Mucosa of gallbladder (tissue), 1 donor: ENCODE measurements around the gene LRRC9. TPM values are rescaled to one million over a fixed set of nuclear protein-coding genes. Genes with fewer than 3 reads are reported as not detected.
"Not testable (repeated sequence)": the region's sequence is repeated elsewhere in the genome, so short reads cannot be mapped to it uniquely, and the experiment has no call there.

Source experiments
- DNase-seq: peaks from one replicate; pipeline ENCODE4 v3.0.0-alpha.2; 2020; ENCODE audit warnings: low spot score
- total RNA-seq: library from RNA; stranded (reverse); gene quantifications from one replicate; pipeline ENCODE4 v1.2.1, GENCODE V29; 2021
- donor health status: DM: no; HTN: no; CAD: no.

Gene LRRC9
- total RNA-seq, 1 donor from 2014 or later, result 0.37 TPM

GRCh38 chr14:59957890-59958289 is 37.9 kb downstream of the LRRC9 start:
- DNase-seq, result not testable (repeated sequence)

DNA sequence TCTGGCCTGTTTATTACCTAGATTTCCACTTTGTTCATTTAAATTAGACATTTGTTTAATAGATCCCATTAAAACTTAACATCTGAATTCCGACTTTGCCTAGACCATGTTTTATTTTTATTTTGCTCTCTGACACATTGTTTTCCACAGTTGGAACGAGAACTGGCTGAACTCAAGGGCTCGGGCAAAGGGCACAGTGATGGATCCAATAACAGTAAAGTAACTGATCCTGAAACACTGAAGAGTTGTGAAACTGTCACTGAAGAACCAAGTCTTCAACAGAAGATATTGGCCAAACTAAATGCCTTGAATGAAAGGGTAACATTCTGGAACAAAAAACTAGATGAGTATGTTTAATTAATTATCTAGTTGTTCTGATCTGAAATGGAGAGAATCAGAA is 39.7 kb downstream of the LRRC9 start:
- no peak for DNase-seq

DNA sequence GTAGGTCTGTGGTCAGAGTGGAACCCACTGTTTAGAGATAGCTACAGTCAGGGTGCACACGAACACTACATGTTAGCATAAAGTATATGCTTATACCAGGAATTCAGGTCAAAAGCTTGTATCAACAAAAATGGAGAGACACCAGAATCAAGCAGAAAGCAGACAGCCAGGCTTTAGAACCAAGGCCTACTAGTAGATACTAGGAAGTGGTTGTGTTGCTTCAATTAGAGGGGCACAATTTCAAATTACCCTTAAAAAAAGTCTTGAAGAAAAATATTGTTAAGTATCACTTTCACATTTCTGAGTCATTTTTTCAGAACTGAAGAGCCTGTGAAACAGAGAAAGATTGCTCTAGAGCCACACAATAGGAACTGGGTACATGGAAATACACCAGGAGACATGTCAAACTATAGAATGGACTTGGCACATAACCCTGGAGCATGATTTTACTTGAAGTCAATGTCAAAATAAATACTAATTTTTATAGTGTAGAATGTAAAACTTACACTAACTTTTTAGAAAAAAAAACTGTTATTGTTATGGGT is 41.6 kb downstream of the LRRC9 start:
- no peak for DNase-seq

- no peak for DNase-seq
These were observed 44.5 kb downstream of the LRRC9 start for GRCh38 chr14:59964251-59965007.

- no peak for DNase-seq
These were observed 49.4 kb downstream of the LRRC9 start for GRCh38 chr14:59969319-59969718.

DNA sequence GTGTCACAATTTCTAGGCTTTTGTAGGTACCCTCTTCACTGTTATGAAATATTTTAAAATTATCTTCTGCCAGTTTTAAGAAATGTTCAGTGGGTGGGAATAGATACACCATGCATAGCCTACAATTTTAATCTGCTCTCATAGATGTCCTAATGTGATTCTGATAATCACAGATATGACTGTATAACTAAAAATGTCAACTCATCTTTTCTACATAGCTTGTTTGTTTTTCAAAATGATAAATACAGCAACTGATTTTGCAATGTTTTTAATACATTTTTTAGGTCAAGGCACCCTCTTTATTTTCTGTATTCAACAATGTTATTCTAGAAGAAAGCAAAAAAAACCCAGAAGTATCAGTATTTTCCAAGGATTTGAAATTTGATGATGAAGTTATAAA is 61.6 kb downstream of the LRRC9 start:
- no peak for DNase-seq

DNA sequence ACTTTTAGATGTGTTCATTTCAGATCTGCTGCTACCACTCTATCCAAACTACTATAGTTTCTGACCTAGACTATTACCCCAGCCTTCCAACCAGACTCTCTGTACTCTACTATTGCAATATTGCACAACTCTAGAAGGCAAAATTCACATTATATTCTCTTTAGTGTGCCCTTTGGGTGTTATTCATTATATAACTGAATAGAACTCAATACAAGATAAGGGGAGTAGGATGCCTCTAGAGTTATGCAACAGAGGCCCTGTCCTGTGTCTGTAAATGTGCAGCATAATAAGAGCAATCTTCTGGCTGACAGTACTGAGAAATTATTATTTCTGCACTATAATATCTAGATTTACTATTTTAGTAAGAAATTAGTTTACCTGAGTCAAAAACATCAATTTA is 63.1 kb downstream of the LRRC9 start:
- no peak for DNase-seq

DNA sequence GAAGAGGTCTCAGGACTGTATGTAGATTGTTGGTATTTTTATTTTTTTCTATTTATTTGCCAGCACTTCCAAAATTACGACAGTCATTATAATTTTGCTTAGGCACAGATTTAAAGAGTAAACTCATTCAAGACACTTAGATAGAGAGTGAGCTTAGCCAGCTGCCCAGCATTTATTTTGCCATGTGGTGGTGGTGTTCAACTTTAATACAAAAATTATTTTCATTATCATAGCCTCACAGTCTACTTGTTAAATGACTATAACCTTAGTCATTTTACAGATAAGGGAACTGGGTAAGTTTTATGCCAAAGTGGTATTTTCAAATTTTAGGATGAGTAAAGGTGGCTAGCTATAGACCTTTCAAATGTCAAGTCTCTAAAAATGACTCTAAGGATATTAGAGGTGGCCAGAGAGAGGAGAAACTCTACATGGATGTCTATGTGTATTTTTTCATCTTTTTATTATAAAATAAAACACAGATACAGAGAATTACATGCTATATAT is 66.7 kb downstream of the LRRC9 start:
- DNase-seq, result no peak

GRCh38 chr14:59997449-59997848 is 77.5 kb downstream of the LRRC9 start:
- DNase-seq, result no peak

- no peak for DNase-seq
These were observed 78.0 kb downstream of the LRRC9 start for GRCh38 chr14:59997966-59998365.

DNA sequence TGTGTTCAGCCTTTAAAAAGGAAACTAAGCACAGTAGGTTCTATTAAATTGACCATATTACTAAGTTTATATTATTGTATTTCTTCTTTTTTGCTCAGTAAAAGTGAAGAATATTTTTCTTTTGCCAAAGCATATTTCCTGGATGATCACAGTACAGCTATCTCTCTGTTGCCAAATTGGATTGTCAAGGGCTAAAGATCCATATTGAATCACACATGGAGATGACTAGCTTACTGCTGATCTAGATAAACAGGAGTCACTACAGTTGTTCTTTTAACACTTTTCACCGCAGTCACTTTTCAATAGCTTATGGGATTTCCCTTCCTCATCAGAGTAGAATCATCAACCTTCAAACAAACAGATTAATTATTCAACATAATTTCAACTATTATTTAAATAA is 78.6 kb downstream of the LRRC9 start:
- DNase-seq, result no peak

- peak; percentile 66 for DNase-seq
These were observed 83.0 kb downstream of the LRRC9 start for GRCh38 chr14:60002819-60003492.

DNA sequence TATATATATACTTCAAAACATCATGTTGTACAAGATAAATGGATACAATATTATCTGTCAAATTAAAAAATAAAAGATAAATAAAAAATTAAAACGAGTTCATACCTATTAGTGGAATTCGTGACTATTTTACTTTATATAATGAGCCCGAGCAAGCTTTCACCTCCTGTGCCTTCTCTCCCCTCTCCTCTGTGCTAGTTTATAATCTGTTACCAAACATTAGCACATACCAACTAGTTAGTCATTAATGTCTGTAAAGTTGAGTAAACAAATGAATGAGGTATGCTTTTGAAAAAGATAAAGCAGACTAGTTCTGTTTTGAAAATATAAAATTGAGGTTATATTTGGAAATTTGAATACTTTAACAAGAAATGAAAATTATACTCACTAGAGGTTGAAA is 84.0 kb downstream of the LRRC9 start:
- no peak for DNase-seq

DNA sequence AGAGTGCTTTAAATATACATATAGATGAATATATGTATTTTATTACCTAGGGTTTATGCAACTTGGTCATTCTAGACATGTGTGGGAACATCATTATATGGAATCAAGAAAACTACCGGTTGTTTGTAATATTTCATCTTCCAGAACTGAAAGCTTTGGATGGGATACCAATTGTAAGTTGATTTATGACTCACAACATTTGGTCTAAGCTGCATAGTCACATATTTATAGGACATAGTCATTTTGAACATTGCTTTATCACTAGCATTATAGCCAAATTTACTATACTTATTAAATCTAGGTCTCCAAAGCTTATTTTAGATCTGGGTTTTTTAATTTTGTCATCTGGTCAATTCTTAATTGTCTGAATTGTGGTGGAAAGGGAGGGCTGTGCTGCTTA is 88.1 kb downstream of the LRRC9 start:
- DNase-seq, result no peak

DNA sequence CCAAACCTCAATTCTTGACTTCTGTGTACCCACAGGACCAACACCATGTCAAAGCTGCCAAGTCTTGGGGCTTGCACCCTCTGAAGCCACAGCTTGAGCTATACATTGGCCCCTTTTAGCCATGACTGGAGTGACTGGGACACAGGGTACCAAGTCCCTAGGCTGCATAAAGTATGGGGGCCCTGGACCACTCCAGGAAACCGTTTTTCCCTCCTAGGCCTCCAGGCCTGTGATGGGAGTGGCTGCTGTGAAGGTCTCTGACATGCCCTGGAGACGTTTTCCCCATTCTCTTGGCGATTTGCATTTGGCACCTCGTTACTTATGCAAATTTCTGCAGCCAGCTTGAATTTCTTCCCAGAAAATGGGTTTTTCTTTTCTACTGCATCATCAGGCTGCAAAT is 90.3 kb downstream of the LRRC9 start:
- DNase-seq, result not testable (repeated sequence)

DNA sequence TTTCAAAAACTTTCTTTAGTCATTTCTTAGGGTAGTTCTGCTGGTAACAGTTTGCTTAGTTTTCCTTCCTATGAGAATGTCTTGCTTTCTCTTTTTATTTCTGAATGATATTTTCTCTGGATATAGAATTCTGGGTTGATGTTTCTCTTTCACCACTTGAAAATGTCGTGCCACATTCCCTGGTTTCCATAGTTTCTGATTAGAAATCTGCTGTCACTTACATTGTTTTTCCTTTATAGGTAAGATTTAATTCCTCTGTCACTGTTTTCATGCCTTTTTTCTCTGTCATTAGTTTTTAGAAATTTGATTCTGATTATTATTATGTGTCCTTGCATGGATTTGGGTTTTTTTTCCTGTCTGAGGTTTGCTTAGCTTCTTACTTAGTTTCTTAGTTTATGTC is 94.5 kb downstream of the LRRC9 start:
- no peak for DNase-seq

DNA sequence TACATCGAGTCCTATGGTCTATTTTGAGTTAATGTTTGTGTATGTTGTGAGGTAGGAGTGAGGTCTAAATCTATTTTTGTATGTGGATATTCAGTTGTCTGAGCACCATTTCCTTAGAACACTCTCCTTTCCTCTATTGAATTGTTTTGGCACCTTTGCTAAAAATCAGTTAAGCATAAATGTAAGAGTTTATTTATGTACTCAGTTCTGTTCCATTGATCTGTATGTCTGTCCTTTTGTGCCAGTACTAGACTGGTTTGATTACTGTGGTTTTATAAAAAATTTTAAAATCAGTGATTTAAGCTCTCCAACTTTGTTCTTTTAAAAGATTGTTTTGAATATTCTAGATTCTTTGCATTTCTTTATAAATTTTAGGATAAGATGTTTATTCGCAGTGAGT is 101.7 kb downstream of the LRRC9 start:
- no peak for DNase-seq

- DNase-seq, result no peak
These were observed 105.6 kb downstream of the LRRC9 start for GRCh38 chr14:60025571-60025970.

GRCh38 chr14:60035177-60035576 is 115.2 kb downstream of the LRRC9 start:
- no peak for DNase-seq

- DNase-seq, result not testable (repeated sequence)
These were observed 128.0 kb downstream of the LRRC9 start for GRCh38 chr14:60047976-60048375.

DNA sequence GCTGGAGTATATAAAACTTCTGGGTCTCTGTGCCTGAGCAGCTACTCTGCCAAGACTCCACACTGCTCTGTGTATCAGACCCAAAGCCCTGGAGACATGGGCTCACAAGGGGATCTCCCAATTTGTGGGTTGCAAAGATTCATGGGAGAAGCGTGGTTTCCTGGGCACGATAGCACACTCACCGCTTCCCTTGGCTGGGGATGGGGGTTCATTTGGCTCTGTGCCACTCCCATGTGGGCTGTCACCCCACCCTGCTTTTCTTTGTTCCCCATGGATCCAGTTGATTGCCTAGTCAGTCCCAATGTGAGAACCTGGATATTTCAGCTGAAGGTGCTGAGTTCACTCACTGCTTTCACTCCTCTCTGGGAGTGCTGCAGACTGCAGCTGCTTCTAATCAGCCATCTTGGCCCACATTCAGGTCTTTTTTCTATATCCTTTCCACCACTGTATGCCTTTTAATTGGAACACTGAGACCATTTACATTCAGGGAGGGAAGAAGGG is 131.8 kb downstream of the LRRC9 start:
- DNase-seq, result no peak

- DNase-seq, result no peak
These were observed 138.1 kb downstream of the LRRC9 start for GRCh38 chr14:60058087-60058486.

DNA sequence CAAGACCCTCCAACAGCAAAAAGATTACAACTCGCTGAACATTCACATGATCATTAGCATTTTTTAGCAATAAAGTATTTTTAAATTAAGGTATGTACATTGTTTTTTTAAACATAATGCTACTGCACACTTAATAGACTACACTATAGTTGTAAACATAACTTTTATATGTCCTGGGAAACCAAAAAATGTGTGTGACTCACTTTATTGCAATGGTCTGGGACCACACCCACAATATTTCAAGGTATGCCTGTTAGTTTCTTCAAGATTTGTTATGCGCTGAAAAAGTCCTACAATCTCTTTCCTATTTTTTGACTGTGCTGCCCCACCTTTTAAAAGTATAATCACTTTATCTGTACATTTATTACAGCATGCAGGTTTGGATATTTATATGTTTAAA is 141.4 kb downstream of the LRRC9 start:
- no peak for DNase-seq
